ENCODE results near the gene DESI1.

- no peak for TF ChIP-seq ZNF571 (tag by site-specific recombination; IDR thresholded peaks at IDR 0.05)
- TF ChIP-seq CTCF (tag by site-specific recombination; IDR thresholded peaks at IDR 0.05), result no peak
- TF ChIP-seq SALL2 (tag by site-specific recombination; IDR thresholded peaks at IDR 0.05; ENCODE audit: borderline replicate concordance), result no peak
- no peak for TF ChIP-seq ZBTB21 (tag by site-specific recombination; IDR thresholded peaks at IDR 0.05)
These were observed 64.3 kb downstream of the DESI1 start for GRCh38 chr22:41556561-41556960.
